HG02938 (cell line): ENCODE data around the gene ARHGAP10.

Source experiments
- ATAC-seq: cut with Tn5 transposase; IDR thresholded peaks from one replicate; pipeline ENCODE4 v1.9.1; 2021; ENCODE audit warnings: mild to moderate bottlenecking, moderate library complexity; ENCODE audit not compliant: unreplicated experiment

ARHGAP10 gene, protein sequence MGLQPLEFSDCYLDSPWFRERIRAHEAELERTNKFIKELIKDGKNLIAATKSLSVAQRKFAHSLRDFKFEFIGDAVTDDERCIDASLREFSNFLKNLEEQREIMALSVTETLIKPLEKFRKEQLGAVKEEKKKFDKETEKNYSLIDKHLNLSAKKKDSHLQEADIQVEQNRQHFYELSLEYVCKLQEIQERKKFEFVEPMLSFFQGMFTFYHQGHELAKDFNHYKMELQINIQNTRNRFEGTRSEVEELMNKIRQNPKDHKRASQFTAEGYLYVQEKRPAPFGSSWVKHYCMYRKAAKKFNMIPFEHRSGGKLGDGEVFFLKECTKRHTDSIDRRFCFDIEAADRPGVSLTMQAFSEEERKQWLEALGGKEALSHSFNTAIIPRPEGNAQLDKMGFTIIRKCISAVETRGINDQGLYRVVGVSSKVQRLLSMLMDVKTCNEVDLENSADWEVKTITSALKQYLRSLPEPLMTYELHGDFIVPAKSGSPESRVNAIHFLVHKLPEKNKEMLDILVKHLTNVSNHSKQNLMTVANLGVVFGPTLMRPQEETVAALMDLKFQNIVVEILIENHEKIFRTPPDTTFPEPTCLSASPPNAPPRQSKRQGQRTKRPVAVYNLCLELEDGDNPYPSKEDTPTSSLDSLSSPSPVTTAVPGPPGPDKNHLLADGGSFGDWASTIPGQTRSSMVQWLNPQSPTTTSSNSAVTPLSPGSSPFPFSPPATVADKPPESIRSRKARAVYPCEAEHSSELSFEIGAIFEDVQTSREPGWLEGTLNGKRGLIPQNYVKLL

DNA sequence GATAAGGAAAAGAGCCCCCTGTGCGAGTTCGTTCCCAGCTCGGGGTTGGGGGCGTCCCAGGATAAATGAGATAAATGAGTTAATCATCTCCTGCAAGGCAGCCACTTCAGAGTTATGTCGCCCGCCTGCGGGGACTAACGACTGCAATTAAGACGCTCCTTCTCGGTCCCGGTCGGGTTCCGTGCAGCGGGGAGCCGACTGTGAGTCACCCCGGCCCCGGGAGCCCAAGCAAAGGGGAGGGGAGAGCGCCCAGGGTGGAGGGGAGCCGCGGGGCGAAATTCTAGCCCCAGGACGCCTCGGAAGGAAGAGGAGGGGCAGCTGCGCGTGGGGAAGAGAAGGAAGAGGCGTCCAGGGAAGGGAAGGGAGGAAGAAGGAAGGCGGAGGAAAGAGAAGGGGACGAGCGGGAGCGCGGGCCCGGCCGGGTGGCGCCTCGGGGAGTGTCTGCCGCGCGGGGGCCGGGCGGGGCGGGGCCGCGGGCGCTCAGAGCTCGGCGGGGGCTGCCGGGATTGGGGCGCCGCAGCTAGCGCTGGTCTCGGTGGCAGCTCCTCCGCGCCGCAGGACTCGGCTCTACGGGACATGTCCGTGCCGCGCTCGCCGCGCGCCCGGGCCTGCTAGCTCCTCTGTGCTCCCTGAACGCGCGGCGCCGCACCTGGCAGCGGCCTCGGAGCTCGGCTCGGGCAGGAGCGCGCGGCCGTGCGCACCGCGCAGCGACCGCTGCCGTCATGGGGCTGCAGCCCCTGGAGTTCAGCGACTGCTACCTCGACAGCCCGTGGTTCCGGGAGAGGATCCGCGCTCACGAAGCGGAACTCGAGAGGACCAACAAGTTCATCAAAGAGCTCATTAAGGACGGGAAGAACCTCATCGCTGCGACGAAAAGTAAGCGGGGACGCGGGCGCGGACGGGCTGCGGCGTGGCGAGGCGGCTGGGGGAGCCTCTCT is at the start of gene ARHGAP10:
TSS of gene ARHGAP10 (plus strand) at position 509 of the 938 bp plus-strand sequence. CDS start at position 723, 214 bp downstream.
- peak; percentile 50 for ATAC-seq

DNA sequence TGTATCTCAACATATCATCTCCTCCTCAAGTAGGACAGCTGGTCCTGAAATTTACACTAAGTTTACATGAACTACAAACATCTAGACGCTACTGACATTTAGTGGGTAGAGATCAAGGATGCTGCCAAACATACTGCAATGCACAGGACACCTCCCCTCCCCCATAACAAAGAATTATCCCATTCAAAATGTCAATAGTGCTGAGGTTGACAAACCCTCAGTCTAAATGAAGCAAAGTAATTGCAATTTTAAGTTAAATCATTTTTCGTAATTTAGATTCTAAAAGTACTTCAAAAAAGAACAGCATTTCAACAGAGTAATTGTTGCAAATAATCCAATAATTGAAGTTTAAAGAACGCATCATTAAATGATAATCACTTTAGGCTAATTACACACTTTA is 49.1 kb upstream of the ARHGAP10 start:
- no peak for ATAC-seq

DNA sequence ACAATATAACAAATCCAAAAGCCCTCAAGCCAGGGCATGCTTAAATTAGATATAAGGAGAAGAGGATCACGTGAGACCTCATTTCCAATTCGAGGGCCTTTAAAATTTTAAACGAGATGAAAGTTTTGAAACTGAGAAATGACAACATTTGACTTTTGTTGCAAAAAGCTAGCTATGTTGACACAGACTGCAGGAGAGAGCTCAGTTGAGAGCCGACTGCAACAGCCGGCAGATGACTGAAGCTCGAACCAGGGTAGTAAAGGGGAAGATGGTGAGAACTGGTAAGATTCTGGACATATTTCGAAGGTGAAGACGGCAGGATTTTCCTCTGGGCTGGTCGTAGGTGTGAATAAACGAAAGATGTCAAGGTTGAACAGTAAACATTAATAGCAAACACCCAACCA is 48.7 kb upstream of the ARHGAP10 start:
- ATAC-seq = no peak

DNA sequence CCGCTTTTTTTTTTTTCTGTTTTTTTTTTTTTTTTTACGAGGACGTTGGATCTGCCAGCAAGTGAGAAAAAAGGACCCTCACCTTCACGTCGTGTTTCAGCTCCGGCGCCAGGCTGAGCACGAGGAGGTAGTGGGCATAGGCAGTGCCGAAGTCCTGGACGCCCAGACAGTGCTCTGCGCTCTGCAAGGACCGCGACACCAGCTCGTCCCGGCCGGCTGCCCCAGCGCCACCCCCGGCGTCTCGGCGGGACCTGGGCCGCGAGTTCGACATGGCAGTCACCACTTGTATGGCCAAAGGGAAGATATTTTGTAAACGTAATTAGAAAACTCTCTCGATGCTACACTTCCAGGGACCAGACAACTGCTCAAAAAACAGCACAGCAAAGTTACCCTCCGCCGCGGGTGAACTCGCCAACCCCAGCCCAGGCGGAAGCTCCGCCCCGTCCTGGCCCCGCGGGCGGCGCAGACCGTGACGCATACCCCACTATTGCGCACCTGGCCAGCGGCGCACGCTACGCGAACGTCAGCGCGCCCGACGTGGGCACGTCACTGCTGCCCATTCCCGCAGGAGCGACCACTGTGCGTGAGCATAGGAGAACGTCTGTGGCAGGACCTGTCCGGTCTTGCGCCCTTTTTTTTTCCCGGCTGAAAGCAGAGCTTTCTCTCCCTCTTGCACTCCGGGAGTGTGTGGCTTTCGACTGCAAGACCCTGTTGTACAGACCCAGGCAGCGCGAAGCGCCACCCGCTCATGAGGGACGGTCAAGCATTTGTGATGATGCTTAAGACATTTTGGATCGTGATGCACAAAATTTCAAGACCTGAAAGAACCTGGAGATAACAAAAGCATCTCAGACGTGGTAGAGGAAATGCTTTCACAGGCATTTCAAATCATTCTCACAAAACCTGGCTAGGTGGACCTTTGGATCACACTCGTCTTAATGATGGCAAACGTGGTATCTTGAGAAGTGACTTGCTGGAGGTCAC is 47.9 kb upstream of the ARHGAP10 start, which contains the start of gene PRMT9:
TSS of gene PRMT9 (minus strand) at position 447 of the 984 bp plus-strand sequence. CDS start at position 271, 176 bp downstream.
- ATAC-seq = peak; percentile 98

DNA sequence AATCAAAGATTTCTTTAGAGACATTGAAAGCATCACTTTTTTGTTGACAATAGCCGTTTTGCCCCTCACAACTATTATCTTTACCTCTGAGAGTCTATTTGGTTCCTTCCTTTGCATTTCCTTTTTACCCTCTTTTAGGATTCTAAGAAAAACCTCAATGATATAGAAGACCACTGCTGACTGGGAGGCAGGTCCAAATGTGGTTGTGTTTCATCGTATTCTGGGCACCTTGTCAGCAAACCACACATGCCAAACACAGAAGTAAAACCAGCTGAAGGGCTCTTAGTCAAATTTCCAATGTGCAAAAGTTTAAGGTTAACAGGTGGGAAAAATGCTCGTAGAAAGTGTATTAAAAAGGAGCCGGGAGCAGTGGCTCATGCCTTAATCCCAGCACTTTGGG is 42.8 kb upstream of the ARHGAP10 start:
- no peak for ATAC-seq

DNA sequence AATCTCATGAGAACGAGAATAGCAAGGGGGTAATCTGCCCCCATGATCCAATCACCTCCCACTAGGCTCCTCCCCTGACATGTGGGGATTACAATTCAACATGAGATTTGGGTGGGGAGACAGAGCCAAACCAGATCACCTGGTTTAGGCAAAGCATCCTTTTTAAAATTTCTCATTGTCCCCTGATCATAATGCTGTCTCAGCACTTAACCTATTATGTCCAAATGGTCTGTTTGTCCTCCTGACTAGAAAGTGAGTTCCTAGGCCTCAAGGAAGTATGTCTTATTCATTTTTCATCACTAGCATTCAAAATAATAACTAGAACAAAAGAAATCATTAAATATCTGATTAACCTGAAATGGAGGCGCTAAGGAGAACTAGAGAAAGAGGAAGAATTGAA is 40.1 kb upstream of the ARHGAP10 start:
- no peak for ATAC-seq

DNA sequence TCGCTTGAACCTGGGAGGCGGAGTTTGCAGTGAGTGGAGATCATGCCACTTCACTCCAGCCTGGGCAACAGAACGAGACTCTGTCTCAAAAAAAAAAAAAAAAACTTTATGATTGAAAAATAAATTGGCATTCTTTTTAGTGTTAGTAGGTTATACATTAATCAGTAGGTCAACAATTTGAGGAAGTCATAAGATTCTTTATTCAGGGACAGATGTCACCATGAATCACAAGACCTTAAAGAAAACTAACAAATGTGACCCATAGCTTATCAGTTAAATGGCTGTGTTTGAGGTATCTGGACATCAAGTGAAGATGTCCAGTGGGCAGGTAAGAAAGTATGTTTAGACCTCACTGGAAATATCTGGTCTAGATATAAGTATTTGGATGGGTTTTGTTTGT is 38.7 kb upstream of the ARHGAP10 start:
- ATAC-seq = no peak

DNA sequence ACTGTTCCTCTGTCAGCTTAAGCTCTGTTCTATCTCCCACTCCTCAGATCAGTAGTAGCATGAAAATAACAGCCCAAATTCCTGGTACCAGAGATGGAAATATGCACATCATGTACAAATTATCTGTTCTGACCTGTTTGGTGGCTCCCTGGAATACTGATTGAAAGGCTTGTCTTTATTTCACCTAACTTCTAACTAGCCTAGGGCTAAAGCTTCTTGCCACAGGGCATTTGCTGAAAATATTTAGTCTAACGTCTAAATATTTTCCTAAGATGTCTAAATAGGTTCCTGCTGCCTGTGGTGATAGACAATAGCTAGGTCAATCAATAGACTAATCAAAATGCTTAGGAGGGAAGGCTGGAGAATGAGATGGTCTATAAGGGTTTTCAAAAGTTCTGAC is 35.0 kb upstream of the ARHGAP10 start:
- ATAC-seq = no peak

DNA sequence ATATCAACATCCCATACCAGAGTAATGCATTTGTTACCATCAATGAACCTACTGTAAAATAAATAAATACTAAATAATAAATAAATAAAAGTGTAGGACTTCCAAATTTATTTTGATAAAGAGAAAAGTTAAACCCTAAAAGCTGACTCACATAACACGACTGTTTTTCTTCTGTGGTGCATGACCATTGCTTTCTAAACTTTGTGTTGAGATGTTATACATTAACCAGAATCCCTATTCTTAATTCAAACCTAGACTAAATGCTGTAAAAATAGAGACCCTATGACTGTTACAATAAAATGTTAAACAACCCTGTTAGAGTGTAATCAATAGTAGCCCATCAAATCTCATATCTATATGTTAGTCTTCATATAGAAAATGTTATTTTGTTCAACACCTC is 27.0 kb upstream of the ARHGAP10 start:
- no peak for ATAC-seq

DNA sequence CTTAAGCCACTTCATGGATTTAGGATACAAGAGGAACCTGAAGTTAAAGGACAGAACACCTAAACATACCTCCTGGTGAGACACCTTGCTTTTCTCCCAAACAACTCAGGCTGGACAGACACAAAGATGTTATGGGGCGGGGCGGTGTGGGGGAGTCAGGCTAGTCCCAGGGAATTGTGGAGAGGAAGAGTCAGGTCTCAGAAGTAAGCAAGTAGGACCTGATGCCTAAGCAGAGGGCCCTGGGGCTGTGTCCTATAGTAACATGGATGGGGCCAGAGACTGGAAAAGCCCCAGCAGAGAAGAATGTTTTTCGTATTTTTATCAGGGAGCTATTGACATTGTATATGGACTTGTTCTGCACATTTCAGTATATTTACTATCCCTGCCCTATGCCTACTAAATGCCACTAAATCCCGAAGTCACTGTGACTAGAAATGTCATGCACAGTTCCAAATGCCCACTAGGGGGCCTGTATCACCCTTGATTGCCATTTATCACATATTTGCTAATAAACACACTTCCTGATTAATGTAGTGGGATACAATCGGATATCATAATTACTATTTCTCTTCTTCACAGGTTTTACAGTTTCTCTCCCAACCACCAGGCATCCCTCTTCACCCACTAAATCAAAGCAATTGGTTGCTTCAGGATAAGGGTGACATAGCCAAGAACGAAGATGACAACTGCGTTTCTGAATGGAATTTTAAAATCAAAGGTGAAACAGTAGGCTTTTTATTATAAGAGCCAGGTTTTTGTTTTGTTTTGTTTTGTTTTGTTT is 23.8 kb upstream of the ARHGAP10 start:
- peak; percentile 58 for ATAC-seq

DNA sequence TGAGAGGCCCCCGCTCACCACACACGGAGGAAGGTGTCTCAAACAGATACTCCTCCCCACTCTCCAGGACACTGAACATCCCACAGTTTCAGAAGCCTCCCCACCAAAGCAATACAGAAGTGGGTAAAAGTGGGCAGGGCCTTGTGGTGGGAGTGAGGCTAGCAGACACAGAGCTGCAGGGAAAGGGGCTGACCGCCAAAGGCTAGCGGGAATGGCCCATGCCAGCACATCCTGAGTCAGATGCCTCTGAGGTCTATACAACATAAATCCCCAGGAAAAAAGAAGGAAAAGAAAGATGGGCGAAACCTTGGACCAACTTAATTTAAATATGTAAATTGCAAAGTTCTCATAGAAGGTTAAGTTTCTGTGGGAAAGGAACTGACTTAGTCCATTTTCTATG is 21.9 kb upstream of the ARHGAP10 start:
- ATAC-seq = no peak

DNA sequence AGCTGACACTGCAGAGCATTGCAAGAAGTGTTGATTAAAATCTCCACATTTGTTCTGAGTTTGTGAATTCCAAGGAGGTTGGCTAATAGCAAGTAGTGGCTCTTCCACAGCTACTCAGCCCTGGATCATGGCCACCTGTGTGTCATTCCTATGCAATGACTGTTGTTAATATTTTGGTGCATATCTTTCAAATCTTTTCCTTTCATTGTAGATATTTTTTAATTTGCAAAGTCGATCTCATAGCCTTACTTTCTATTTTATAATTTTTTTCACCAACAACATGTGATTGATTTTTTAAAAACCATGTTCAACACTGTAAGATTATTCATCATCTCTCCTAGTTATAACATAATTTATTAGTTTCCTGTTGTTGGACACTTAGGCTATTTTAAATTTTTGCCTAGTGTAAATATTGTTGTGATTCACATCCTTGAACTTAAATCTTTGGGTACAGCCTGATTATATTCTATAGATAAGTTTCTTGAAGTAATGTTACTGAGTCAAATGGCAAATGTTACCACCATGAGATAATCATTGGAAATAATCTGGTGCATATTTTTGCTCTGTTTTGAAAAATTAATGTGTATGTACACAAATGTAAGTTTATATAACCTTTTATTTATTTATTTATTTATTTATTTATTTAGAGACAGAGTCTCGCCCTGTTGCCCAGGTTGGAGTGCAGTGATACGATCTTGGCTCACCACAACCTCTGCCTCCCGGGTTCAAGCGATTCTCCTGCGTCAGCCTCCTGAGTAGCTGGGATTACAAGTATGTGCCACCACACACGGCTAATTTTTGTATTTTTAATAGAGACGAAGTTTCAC is 17.1 kb upstream of the ARHGAP10 start:
- ATAC-seq = no peak

DNA sequence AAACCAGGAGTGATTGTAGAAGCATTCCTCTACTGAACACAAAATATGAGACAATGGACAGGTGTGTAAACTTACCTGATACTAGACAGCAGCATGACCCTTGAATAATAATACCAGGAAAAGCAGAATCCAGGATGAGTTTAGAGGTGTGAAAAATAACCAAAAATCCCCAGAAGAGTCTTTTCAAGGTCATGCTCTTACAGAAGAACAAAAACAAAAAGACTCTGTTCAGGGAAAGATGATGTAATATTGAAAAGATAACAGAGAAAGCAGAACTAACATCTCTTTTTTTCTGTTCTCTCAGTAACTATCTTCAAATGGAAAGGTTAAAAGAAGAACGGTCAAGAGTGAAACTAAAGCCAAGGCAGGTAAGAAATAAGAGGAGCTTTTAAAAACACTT is 14.0 kb upstream of the ARHGAP10 start:
- ATAC-seq = peak; percentile 91

DNA sequence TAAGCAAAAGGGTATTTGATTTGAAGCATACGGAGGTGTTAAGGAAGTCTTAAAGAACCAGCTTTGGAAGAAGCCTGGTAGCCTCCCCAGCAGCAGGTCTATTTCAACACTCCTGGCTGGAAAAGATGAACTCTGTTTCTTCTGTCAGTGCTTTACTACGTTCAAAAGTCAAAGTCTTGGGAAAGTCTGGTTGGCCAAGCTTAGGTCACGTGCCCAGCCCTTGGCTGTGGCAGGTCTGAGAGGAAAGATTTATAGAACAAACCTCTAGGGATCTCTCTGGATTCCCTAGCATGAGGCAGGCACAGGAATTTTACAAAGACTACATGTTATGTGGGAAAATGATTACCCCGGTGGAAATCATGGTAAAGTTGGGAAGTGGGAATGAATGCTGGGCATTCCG is 8.6 kb upstream of the ARHGAP10 start:
- ATAC-seq = no peak

DNA sequence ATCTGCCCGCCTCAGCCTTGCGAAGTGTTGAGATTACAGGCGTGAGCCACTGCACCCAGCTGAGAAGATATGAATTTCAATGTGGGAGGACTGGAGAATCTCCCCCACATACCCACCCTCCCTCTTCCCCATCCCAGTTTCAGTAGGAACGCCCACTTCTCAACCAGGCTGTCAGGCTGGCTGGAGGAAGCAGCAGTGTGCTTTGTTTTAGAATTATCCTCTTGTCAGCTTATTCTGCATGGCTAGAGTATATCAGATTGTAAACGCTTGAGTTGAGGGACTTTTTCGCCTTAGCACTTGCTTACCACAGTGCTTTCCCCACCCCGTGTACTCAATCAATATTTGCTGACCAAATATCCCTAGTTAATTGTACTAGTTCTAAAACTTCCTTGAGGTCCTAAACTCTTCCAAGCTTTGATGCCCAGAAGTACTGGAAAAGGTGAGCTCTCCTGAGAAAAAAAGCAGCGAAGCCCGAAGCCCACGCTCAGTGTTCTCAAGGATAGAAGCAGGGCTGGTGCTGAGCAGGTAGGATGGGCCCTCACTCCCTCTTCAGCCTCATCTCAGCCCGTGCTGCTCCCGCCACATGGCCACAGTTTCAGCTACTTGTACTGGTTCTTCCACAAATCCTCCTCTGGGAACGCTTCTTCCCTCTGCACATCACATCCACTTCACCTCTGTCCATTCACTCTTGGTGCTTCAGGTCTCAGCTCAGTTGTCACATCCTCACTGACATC is 7.3 kb upstream of the ARHGAP10 start:
- ATAC-seq = no peak

DNA sequence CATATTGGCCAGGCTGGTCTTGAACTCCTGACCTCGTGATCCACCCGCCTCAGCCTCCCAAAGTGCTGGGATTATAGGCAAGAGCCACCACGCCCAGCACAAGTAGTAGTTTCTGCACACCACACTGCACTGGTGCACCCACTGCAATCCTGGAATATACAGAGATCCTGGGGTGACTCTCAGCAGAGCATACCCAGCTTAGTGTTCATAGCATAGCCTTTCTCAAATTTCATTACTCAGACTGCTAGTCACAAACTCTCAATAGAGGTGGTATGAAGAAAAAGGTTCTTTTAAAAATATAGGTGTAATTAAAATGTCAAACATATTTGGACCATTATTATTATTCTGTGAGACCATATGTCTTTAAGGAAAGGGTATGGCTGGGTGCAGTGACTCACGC is 6.2 kb upstream of the ARHGAP10 start:
- ATAC-seq = no peak

DNA sequence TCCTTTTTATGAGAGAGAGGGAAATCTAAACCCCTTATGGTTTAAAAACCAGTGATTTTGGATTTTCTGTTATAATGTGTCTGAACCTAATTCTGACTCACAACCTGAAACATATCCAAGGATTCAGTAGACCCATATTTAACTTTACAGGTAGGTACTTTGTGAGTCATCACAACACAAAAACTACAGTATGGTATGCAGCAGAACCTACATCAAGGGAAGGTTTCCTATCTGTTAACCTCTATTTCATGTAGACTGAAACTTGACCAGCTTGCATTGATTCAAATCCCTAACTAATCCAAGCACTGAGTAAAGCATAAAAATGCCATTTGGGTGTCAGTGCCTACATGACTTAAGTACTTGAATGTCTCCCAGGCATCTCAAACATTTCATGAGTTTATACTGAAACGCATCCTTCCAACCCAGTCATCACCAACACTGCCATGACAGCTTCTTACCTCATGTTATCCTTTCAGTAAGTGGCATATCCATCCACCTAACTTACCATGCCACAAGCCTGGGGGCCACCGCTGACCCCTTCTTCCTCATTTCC is 4.3 kb upstream of the ARHGAP10 start:
- ATAC-seq = no peak
